Astrocyte (in vitro differentiated cells and primary cell): ENCODE results near the gene LGI2.

Experiments
- EZH2 ChIP-seq: IDR thresholded peaks from 2 replicates; pipeline ENCODE4 v1.6.1; 2012; ENCODE audit warnings: mild to moderate bottlenecking, low read length, inconsistent platforms; ENCODE audit not compliant: insufficient read depth
- TF ChIP-seq, protein P1 (sequence below): IDR thresholded peaks from 2 replicates; pipeline ENCODE4 v1.5.1; 2011; ENCODE audit warnings: low read depth, mild to moderate bottlenecking, inconsistent platforms, low read length, moderate library complexity; ENCODE audit not compliant: insufficient read depth

DNA sequence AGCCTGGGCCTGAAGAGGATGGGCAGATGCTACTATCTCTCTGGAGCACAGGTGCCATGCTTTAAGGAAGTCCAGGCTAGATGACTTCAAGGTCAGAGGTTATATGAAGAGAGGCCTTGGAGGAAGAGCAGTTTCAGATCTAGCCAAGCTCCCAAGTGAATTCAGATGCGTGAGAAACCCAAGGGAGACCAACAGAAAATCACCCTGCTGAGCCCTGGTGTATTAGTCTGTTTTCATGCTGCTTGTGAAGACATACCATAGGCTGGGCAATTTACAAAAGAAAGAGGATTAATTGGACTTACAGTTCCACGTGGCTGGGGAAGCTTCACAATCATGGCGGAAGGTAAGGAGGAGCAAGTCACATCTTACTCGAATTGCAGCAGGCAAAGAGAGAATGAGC lies 47.8 kb upstream of the LGI2 start:
- TF ChIP-seq, protein P1, sequence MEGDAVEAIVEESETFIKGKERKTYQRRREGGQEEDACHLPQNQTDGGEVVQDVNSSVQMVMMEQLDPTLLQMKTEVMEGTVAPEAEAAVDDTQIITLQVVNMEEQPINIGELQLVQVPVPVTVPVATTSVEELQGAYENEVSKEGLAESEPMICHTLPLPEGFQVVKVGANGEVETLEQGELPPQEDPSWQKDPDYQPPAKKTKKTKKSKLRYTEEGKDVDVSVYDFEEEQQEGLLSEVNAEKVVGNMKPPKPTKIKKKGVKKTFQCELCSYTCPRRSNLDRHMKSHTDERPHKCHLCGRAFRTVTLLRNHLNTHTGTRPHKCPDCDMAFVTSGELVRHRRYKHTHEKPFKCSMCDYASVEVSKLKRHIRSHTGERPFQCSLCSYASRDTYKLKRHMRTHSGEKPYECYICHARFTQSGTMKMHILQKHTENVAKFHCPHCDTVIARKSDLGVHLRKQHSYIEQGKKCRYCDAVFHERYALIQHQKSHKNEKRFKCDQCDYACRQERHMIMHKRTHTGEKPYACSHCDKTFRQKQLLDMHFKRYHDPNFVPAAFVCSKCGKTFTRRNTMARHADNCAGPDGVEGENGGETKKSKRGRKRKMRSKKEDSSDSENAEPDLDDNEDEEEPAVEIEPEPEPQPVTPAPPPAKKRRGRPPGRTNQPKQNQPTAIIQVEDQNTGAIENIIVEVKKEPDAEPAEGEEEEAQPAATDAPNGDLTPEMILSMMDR, result no peak
- no peak for TF ChIP-seq EZH2
